Esophagus squamous epithelium (tissue), 4 donors: ENCODE measurements around the gene STK38L.

Experiments used
- CTCF ChIP-seq, 6 experiments: fragments of 450-650 bp in 4 of 6; fragments of 200-600 bp in 2 of 6; sonication (generic) in 2 of 6; IDR thresholded peaks; one replicate each; pipeline ENCODE4 v1.5.1; 2016 to 2019; ENCODE audit warnings: antibody characterized with exemption in 6 of 6, mild to moderate bottlenecking in 4 of 6, moderate library complexity in 4 of 6
- POLR2A ChIP-seq, 4 donors: fragments of 450-650 bp; IDR thresholded peaks; one replicate each; pipeline ENCODE4 v1.6.1; 2017; ENCODE audit warnings: antibody characterized with exemption in 4 of 4, mild to moderate bottlenecking in 4 of 4, moderate library complexity in 3 of 4

DNA sequence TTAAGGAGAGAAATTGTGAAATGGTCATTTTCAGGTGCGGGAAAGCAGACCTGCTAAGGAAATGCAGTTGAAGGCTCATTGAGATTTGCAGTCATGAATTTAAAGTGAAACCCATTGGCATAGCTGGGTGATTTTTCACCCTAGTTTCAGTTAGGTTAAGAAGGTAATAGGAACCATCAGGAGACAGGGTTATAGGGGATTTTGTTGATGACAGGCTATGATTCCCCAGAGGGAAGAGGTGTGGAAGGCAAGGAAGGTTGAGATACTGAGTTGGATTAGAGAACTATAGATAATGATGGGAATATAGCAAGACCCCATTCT is 65.9 kb downstream of the STK38L start:
- TF ChIP-seq CTCF (IDR thresholded peaks at IDR 0.05) (no peak), POLR2A (IDR thresholded peaks at IDR 0.05) (no peak)
